GM18873 (cell line): ENCODE measurements around the gene TRIM39.

Source experiments
- ATAC-seq: cut with Tn5 transposase; IDR thresholded peaks from one replicate; pipeline ENCODE4 v1.9.1; 2021; ENCODE audit warnings: mild to moderate bottlenecking, moderate library complexity, moderate number of reproducible peaks; ENCODE audit not compliant: unreplicated experiment, low FRiP score

TRIM39 gene

DNA sequence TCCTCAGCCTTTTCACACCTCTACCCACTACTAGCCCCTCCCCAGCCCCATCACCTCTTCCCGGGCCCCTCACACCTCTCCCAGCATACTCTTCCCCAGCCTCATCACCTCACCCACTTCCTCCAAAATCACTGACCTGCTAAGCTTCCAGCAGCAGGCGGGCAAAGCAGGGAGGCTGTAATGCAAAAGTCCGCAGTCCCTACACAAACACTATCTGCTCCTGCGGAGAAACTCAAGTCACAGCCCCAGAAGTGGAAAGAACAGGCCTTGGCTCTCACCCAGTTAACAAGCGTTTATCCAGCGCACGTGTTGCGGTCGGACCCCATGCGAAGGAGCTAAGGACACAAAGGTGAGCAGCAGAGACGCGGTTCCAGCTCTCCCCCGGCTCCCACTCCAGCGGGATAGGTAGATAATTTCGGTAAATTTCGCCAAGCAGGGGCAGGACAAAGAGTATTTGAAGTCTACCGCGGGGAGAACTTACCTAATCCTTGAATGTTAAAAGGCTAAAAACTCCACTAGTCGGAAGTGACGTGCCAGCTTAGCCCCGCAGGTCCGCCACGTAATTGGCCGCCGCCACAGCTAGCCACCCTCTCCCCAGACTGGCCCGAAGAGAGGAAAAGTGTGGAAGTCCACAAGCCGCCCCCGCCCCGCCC, 728 bp upstream of the TRIM39 start:
- peak; percentile 27 for ATAC-seq

DNA sequence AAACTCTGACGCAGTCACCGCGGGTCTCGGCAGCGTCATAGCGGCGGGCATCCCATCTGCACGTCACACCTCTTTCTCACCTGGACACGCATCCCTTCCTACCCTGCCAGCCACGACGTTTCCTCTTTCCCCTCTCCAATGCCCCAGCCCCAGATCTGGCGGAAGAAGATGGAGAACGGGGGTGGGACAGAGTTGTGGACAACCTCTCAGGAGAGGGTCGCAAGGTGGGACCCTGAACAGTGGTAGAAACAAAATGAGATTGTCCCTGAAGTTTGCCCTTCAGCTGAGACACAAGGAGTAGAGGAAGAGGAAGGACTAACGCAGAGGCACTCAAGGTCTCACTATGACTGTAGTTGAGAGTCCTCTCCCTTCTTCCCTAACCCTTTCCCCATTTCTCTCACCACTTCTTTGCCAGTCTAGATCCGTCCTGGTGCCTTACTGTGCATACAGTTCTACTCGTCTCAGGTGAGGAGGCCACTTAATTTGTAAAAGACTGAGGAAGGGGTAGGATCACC, 562 bp downstream of the TRIM39 start:
- no peak for ATAC-seq

DNA sequence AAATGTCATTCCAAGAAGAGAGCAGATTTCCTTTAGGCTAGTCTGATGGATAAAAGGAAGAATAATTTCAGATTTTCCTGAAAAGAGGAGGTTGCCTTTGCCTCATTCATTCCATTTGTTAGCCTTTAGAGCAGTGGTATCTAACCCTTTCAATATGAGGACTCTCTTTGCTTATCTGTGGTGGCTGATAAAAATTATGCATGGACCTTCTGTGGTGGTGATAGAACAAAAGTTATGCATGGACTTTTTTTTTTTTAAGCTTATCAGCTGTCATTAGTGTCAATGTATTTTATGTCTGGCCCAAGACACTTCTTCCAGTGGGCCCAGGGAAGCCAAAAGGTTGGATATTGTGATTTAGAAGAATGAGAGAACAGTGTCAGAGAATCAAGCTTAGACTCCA, 1.7 kb downstream of the TRIM39 start:
- ATAC-seq, result no peak

DNA sequence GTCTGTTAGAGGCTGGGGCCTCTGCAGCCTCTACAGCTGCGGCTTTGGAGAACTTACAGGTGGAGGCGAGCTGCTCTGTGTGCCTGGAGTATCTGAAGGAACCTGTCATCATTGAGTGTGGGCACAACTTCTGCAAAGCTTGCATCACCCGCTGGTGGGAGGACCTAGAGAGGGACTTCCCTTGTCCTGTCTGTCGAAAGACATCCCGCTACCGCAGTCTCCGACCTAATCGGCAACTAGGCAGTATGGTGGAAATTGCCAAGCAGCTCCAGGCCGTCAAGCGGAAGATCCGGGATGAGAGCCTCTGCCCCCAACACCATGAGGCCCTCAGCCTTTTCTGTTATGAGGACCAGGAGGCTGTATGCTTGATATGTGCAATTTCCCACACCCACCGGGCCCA, 2.6 kb downstream of the TRIM39 start:
- no peak for ATAC-seq

DNA sequence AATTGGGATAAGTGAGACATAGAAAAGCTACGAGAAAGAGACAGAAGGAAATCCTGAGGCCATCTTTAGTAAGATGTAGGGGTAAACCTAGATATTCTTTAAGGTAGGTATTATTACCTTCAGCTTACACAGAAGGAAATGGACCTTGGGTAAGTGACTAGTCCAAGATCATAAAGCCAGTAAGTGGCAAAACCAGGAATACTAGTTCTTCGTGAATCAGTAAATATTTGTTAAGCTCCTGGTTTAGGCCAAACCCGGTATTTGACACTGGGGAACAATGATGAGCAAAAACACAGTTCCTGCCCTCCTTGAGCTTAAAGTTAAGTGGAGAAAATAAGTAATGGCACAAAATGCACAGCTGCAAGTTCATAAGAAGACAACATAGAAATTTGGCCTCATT, 5.3 kb downstream of the TRIM39 start:
- ATAC-seq, result no peak

DNA sequence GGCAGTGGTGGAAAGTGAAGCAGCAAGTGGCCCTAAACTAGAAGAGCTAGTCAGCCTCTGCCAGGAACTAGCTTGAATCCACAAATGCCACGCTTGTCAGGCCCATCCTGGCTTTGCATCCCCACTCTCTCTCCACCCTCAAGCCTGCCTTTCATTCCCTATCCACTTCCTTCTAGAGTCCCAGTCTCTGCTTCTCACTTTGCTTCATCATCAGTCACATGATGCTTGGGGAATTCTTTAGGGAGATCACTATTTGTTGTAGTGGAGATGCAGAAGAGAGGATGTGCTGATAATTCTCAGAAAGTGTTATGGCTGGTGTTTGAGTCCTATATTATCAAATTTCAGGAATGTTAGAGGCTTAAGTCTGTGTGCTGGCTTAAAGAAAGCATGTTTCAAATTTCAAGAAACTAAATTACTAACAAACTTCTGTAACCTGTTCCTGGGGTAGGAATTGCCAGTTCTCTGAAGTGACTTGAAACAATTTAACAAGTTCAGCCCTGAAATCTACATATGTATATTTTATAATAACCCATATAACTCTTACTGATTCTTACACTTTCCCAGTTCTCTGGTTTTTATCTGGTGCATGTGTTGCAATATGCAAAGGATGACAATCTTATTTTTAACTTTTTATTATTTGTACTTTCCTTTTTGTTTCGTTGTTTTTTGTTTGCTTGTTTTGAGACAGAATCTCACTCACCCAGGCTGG, 7.5 kb downstream of the TRIM39 start:
- no peak for ATAC-seq

DNA sequence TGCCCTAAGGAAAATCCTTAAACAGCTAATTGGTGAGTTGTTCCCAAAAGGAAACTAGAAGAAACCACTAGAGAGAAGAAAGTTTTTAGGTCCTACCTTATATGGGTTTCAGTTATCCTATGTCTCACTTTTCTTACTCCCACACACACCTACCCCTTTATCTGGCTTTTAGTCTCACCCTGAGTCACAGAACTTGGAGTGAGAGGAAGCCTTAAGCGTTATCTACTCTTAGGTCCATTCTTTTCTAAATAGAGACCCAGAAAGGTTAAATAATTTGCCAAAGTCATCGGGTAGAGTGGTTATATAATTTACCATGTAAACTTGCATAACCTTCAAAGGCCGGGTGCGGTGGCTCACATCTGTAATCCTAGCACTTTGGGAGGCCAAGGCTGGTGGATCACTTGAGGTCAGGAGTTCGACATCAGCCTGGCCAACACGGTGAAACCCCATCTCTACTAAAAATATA, 13.9 kb downstream of the TRIM39 start:
- no peak for ATAC-seq

DNA sequence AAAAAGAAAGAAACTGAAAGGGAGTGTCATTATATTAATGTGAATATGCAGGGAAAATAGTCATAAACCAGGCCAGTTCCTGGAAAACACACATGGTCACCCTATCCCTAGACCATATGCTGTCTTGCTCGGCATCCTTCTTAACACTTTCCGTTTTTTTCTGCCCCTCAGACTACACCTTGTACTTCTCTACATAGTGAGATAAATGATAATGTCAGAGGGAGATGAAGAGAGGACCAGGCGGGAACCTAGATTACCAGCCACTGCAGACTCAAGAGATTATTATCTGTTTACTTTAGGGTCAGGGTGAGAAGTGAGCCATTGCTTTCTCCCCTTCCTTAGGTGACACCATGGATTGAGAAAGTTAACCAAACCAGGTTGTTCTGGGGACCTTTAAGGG, 14.5 kb downstream of the TRIM39 start:
- no peak for ATAC-seq

DNA sequence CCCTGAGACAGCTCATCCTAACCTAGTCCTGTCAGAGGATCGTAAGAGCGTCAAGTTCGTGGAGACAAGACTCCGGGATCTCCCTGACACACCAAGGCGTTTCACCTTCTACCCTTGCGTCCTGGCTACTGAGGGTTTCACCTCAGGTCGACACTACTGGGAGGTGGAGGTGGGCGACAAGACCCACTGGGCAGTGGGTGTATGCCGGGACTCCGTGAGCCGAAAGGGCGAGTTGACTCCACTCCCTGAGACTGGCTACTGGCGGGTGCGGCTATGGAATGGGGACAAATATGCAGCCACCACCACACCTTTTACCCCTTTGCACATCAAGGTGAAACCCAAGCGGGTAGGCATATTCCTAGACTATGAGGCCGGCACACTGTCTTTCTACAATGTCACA, 15.0 kb downstream of the TRIM39 start:
- ATAC-seq, result no peak

DNA sequence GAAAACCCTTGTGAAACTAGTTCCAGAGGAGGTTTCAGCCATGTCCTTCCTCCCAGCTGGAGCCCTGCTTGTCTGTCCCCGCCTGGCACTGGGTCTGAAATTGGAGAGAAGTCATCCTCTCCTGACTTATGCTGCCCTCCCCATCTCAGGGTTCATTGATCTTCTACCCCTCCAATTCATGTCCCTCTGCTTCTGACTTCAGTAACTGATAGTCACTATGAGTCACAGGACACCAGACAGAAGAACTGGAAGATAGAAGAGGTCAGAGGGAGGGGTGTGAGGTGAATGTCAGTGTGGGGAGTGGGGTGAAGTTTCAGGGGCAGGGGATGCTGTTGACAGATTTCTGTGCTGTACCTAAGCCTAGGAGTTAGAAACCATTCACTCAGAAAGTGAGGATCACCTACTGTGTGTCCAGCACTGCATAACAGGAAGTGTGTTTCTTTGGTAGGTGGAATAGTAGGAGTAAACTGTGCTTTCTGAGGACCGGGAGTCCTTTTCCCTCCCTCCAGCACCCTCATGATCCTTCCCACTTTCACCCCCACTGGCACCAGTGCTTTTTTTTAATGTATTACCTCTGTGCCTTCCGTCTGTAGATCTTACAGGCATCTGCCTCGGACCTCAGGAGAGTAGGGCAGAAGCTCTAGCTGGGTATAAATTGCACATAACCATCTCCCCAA, 17.6 kb downstream of the TRIM39 start:
- ATAC-seq, result no peak

DNA sequence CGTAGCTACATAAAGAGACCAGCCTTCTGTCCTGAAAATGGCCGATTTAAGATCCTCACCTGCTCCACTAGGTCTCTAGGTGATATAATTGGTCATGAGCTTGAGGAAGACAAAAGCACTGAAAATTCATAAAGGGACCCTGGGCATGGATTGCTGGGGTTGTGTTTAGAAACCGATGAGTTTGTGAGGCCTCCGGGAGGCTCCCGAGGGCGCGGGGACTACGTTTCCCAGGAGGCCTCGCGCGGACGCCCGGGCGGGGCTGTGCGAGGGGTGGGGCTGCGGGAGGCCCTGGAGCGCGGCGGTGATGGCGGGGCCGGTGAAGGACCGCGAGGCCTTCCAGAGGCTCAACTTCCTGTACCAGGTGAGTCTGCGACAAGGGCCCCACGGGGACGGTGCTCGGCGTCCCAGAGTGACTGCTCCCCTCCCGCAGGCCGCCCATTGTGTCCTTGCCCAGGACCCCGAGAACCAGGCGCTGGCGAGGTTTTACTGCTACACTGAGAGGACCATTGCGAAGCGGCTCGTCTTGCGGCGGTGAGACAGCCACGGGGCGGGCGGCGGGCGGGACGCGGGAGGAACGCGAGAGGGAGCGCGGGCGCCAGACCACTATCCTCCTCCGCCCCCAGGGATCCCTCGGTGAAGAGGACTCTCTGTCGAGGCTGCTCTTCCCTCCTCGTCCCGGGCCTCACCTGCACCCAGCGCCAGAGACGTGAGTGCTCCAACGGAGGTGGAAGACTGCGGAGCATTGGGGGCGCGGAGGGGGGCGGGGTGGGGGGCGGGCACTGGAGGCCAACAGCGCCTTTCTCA, 18.3 kb downstream of the TRIM39 start, which contains the start of gene RPP21:
RPP21 (plus strand) TSS at position 289 of the 804 bp plus-strand sequence; CDS start at position 305, 16 bp downstream.
- peak; percentile 72 for ATAC-seq

DNA sequence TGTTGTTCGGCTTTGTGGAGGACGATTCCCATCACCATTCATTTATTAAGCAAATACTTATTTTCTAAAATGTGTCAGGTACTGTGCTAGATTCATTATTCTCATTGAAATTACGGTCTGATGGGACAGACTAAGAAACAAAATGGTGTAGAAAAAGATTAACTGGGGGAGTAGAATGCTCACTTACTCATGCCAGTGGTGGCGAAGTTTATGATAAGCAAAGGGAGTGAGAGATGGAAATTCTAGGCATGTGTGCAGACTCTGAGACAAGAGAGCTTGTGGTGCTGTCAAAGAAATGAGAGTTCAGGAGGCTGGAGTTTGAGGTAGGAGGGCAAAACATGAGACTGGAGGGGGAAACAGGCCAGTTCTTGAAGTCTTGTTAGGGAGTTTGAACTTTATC, 19.1 kb downstream of the TRIM39 start:
- ATAC-seq, result no peak

DNA sequence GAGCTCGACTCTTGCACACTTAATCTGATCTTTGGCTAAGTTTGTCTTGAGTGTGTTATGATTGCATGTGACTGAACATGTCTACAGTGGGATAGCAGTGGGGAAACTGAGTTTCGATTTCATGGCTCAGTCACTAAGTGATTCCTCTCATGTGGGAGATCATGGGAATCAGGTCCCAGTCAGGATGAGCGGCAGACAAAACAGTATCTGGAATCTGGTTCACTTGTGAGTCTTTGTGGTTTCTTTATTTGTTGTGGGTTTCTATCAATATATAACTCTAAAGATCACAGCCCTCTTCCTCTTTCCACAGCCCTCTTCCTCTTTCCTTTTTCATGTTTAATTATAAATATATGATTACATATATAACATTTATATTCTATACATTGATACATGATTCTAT, 22.2 kb downstream of the TRIM39 start:
- no peak for ATAC-seq

DNA sequence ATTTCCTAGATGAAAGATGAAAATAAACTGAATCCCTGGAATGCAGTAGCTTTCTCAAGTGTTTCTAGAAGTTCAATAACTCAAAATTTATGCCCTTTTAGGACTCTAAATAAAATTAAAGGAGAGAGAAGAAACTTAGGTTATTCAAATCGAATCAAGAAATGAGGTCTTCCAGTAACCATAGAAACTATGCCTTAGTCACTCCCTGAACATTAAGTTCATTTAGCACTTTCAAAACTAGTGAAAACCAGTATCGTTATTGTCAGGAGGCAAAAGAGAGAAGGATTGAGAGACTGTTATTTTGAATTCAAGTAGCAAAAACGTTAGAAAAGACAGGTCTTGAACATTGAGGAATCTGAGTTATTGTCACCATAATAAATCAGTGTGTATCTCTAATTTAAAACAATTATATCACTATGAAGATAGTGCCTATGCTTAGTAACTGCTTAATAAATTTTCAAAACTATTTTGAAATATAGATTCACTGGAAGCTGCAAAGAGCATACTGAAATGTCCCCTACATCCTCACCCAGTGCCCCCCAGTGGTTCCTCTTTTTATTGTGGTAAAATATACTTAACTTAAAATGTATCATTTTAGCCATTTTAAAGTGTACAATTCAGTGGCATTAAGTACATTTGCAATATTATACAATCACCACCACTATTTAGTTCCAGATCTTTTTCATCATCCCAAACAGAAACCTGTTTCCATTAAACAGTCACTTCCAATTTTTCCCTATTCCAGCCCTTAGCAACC, 22.9 kb downstream of the TRIM39 start:
- ATAC-seq, result no peak

DNA sequence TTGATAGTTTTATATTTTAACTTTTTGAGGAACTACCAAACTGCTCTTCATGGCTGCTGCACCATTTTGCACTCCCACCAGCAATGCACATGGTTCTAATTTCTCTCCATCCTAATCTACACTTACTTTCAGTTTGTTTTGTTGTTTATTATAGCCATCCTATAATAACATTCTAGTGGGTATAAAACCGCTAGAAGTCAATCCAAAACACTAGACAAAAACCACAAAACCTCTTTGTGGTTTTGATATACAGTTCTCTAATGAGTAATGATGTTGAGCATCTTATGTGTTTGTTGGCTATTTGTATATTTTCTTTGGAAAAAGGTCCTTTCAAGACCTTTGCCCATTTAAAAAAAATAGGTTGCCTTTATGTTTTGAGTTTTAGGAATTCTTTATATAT, 23.8 kb downstream of the TRIM39 start:
- no peak for ATAC-seq

DNA sequence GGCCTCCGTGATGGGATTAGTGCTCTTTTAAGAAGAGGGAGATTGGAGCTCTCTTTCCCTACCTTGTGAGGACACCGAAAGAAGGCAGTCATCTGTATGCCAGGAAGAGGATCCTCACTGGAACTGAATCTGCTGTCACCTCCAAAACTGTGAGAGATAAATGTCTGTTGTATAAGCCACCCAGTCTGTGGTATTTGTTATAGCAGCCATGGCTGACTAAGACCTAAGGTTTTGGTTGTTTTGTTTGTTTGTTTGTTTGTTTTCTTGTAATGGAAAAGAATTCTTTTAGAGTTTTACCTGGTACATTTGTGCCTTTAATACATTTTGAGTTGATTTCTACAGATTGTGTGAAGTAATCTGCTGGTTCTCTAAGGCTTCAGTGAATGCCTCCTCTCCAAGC, 25.8 kb downstream of the TRIM39 start:
- ATAC-seq, result no peak

DNA sequence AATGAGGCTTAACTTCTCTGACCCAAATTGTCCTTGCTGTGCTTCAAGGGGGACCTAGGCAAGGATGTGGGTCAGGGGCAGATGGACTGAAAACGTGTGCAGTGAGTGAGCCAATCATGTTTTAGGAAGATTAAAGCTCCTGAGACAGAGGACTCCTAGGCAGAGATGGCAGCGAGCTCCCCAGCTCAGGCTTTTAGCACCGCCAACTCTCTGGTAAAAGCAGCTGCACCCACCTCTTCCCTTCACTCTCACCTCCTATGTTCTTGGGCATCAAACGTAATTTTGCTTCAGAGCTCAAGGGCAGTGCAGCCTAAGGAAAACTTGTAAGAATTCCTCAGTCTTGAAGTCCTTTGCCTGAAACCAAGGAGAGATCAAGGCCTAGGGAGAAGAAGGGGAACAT, 28.6 kb downstream of the TRIM39 start:
- no peak for ATAC-seq

DNA sequence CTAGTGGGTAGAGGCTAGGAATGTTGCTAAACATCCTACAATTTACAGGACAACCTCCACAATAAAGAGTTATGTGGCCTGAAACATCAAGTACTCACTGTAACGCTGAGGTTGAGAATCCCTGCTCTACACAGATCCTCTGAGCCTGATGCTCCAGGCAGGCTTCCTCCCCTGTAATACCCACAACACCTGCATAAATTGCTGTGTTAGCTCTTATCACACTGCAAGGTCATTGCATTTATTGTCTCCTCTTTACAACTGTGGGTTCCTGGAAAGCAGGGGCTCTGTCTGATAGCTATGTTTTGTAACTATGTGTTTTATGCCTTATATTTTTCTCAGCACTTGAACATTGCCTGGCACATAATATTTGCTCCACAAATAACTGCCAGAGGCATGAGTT, 29.8 kb downstream of the TRIM39 start:
- no peak for ATAC-seq

DNA sequence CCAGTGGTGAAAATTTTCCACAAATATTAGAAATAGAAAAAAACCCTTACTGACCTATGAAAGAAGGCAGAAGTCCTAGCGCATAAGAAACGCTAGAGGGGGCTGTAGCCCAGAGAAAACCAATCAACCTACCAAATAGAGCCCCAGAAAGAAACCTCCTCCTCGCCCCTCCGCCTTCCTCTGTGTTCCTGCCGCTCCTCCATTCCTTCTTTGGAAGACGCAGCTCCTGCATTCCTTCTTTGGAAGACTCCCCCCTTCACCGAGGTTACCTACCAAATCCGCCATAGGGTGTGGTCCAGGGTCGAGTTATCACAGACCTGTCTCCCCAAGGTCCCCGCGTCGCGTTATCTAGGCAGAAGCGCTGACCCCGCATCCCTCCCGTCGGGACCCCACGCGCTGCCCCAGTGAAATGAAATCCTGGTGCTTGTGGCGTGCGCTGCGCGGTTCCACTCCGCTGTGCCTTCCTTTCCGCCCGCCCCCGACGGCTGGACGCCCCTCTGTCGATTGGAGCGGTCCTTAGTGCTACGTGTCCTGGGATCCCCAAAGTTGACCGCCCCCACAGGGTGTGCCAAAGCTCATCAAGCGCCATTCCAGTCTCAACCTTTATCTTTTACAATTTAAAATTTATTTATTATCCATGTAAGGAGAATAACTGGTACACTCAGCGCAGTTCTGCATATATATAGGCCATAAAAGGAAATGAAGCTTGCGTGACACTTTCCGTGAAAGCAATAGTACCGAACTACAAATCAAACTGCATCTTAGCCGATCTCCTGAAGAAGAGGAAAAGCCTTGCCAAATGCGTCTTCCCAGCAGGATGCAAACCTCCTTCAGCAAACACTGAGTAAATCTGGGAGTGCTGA, 31.2 kb downstream of the TRIM39 start:
- ATAC-seq, result no peak
